GM23248 (cell line): ENCODE measurements around the gene PTTG1IP2. TPM values are rescaled to one million over a fixed set of nuclear protein-coding genes. Genes with fewer than 3 reads are reported as not detected.
"Not testable (repeated sequence)": the region's sequence is repeated elsewhere in the genome, so short reads cannot be mapped to it uniquely, and the experiment has no call there.

ENCODE experiments used
- DNase-seq: peaks from one replicate; pipeline ENCODE4 v3.0.0-alpha.2; 2015
- H2AFZ ChIP-seq: fragments of 200-600 bp; sonication (generic); 2 replicates; pipeline ENCODE4 v1.6.1; 2016; ENCODE audit warnings: antibody characterized with exemption
- H3F3A ChIP-seq: fragments of 200-600 bp; sonication (generic); 2 replicates; pipeline ENCODE4 v1.6.1; 2016; ENCODE audit warnings: mild to moderate bottlenecking, antibody characterized with exemption, mixed run types; ENCODE audit not compliant: insufficient read depth
- H3K27ac ChIP-seq: fragments of 200-600 bp; sonication (generic); 2 replicates; pipeline ENCODE4 v1.5.1; 2016; ENCODE audit warnings: mild to moderate bottlenecking
- H3K27me3 ChIP-seq: fragments of 200-600 bp; sonication (generic); replicated peaks from 2 replicates; pipeline ENCODE4 v1.6.1; 2016; ENCODE audit warnings: mild to moderate bottlenecking; ENCODE audit not compliant: insufficient read depth
- H3K36me3 ChIP-seq: fragments of 200-600 bp; sonication (generic); 2 replicates; pipeline ENCODE4 v1.6.1; 2016; ENCODE audit warnings: low read depth, mild to moderate bottlenecking
- H3K4me1 ChIP-seq: fragments of 200-600 bp; sonication (generic); 2 replicates; pipeline ENCODE4 v1.6.1; 2016; ENCODE audit warnings: mild to moderate bottlenecking; ENCODE audit not compliant: insufficient read depth
- H3K4me2 ChIP-seq: fragments of 200-600 bp; sonication (generic); one replicate; pipeline ENCODE4 v1.6.1; 2016; ENCODE audit warnings: mild to moderate bottlenecking; ENCODE audit not compliant: unreplicated experiment
- H3K4me3 ChIP-seq: fragments of 200-600 bp; sonication (generic); 2 replicates; pipeline ENCODE4 v1.5.1; 2016; ENCODE audit warnings: mild to moderate bottlenecking
- H3K79me2 ChIP-seq: fragments of 200-600 bp; sonication (generic); 2 replicates; pipeline ENCODE4 v1.6.1; 2016; ENCODE audit warnings: mild to moderate bottlenecking; ENCODE audit not compliant: insufficient read depth
- H3K9ac ChIP-seq: fragments of 200-600 bp; sonication (generic); 2 replicates; pipeline ENCODE4 v1.6.1; 2016; ENCODE audit warnings: mild to moderate bottlenecking
- H3K9me2 ChIP-seq: fragments of 200-600 bp; sonication (generic); 2 replicates; pipeline ENCODE4 v1.6.1; 2016; ENCODE audit warnings: mixed run types, mild to moderate bottlenecking, moderate library complexity; ENCODE audit not compliant: insufficient read depth
- H3K9me3 ChIP-seq: fragments of 200-600 bp; sonication (generic); one replicate; pipeline ENCODE4 v1.6.1; 2017; ENCODE audit warnings: low read depth
- H4K20me1 ChIP-seq: fragments of 200-600 bp; sonication (generic); 2 replicates; pipeline ENCODE4 v1.6.0; 2016; ENCODE audit not compliant: insufficient read depth
- EZH2 ChIP-seq: fragments of 200-600 bp; sonication (generic); IDR thresholded peaks from 2 replicates; pipeline ENCODE4 v1.6.1; 2018; ENCODE audit warnings: antibody characterized with exemption, mild to moderate bottlenecking; ENCODE audit not compliant: insufficient read depth, poor library complexity, severe bottlenecking
- EZH2phosphoT487 ChIP-seq: fragments of 200-600 bp; sonication (generic); IDR thresholded peaks from 2 replicates; pipeline ENCODE4 v1.6.1; 2018; ENCODE audit warnings: antibody characterized with exemption, moderate library complexity, mild to moderate bottlenecking, low read depth; ENCODE audit not compliant: insufficient read depth
- WGBS, 2 experiments: methylation state at CpG; one replicate each; pipeline ENCODE4 v1.1.6; 2015 to 2017; ENCODE audit warnings: low lambda C conversion rate in 2 of 2, low coverage in 1 of 2; ENCODE audit errors: missing lambda C conversion rate in 2 of 2; 5-methylcytosine and 5-hydroxymethylcytosine counted together
- in situ Hi-C: fragments of 300-500 bp; cut with MboI; formaldehyde crosslinking; loops from 2 replicates; pipeline ENCODE4 v1.15.0; 2020
- polyA plus RNA-seq: library from polyadenylated mRNA; unstranded; fragments of >200 nt; fragmentation: Nextera tagmentation; extraction: Ambion mirVana; gene quantifications from 2 replicates; pipeline ENCODE4 v1.2.1, GENCODE V29; 2016
- total RNA-seq: library from RNA; depleted of rRNA; stranded (reverse); fragments of >200 nt; shearing (Covaris generic); gene quantifications from 2 replicates; pipeline ENCODE4 v1.2.3, GENCODE V29; 2014

Gene PTTG1IP2
- total and polyA plus RNA-seq, 2 experiments from 2014 or later: not detected

DNA sequence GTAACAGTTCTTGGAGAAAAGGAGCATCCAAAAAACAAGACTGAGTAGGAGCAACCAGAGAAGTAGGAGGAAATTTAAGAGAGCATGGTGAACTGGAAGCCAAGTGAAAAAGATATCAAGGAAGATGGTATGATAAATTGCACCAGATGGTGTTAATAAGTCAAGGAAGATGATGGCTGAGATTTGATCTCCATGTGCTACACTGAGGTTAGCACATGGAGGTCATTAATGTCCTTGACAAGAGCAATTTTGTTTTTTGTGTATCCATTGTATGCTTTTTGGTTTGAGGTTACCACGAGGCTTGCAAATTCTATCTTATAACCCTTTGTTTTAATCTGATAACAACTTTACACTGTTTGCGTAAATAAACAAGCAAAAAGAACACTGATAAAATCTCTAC is 11.3 kb upstream of the PTTG1IP2 start:
- Histone ChIP-seq H3K4me2 (no peak overlapping the region), H3K36me3 (no peaks in the 10 kb centered on the region), H3K4me1 (no peaks in the 10 kb centered on the region), H3K4me3 (no peak overlapping the region), H2AFZ (no peak overlapping the region), H3K79me2 (no peaks in the 10 kb centered on the region), H3K9me2 (no peaks in the 10 kb centered on the region), H3K9me3 (no peaks in the 10 kb centered on the region), H3F3A (no peaks in the 10 kb centered on the region), H3K9ac (no peak overlapping the region), H3K27ac (no peak overlapping the region), H4K20me1 (no peaks in the 10 kb centered on the region), H3K27me3 (no peaks in the 10 kb centered on the region)
- 76 to 77% methylated on average over 2 of the region's 2 CpGs for WGBS, 2 experiments
- DNase-seq: no peak
- TF ChIP-seq EZH2phosphoT487: no peak
- TF ChIP-seq EZH2: no peak
- in situ Hi-C loops: loop anchor here (25.0 kb wide), 1 partner anchor 554 kb away; no protein-coding TSS in a partner anchor

DNA sequence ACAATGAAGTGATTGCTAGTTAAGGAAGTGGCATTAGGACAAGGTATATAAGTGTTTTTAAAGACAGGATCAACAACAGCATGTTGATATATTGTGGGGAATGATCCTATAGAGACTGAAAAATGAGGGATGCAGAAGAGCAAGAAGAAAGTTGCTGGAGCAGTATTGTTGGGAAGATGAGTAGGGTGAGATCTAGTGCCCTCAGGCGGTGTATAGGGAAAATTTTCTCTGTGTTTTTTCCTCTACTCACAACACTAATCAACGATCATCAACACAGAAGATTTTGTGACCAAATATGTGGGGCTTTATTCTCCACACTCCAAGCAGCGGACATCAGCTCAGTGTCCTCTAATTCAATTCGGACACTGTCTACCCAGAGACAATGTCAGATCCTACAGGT is 9.6 kb upstream of the PTTG1IP2 start:
- no peaks in the 10 kb centered on the region for H3K4me1 ChIP-seq
- no peaks in the 10 kb centered on the region for H3K9me3 ChIP-seq
- H3K79me2 ChIP-seq: no peaks in the 10 kb centered on the region
- H4K20me1 ChIP-seq: no peaks in the 10 kb centered on the region
- H3K4me2 ChIP-seq: no peak overlapping the region
- H3K4me3 ChIP-seq: no peak overlapping the region
- no peaks in the 10 kb centered on the region for H3K27me3 ChIP-seq
- in situ Hi-C loops: loop anchor here (25.0 kb wide), 1 partner anchor 552 kb away; no protein-coding TSS in a partner anchor
- no peak overlapping the region for H2AFZ ChIP-seq
- WGBS, 2 experiments: 71 to 81% methylated on average over 4 of the region's 4 CpGs
- H3K36me3 ChIP-seq: no peaks in the 10 kb centered on the region
- peak; percentile 47 for DNase-seq
- H3K9me2 ChIP-seq: no peaks in the 10 kb centered on the region
- TF ChIP-seq EZH2: no peak
- no peak for TF ChIP-seq EZH2phosphoT487
- H3K27ac ChIP-seq: no peak overlapping the region
- no peaks in the 10 kb centered on the region for H3F3A ChIP-seq
- no peak overlapping the region for H3K9ac ChIP-seq

DNA sequence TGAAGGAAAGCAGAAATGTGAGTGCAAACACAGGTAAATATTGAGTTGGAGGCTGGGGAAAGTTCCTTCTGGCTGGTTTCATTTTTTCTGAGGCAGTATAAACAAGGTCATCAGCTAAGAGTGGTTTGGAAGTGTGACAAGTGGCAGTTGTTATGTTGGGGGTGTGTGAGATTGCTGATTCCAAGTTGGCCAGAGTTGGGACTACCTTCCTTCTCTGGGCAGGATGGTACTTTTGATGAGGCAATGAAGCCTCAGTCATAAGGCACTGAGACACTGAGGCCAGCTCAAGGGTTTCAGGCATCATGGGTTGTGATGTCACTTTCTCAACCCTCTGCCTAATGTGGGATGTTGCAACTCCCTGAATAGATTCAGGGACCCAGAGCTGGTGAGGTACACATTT is 8.2 kb upstream of the PTTG1IP2 start:
- peak; percentile 64 for DNase-seq
- TF ChIP-seq EZH2: no peak
- TF ChIP-seq EZH2phosphoT487: no peak
- no peak overlapping the region for H2AFZ ChIP-seq

DNA sequence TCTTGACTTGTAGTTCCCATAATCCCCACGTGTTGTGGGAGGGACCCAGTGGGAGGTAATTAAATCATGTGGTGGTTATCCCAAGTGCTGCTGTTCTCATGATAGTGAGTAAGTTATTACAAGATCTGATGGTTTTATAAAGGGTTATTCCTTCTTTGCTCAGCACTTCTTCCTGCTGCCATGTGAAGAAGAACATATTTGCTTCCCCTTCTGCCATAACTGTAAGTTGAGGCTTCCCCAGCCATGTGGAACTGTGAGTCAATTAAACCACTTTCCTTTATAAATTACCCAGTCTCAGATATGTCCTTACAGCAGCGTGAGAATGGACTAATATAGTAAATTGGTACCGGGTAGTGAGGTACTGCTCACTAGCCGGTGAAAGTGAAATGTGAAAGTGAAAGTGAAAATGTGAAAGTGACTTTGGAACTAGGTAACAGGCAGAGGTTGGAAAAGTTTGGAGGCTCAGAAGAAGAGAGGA is 6.2 kb upstream of the PTTG1IP2 start:
- 11 to 17% methylated on average over 4 of the region's 4 CpGs for WGBS, 2 experiments
- H3K9me3 ChIP-seq, H3K36me3 ChIP-seq, H3K9me2 ChIP-seq, H4K20me1 ChIP-seq, H3F3A ChIP-seq, H3K79me2 ChIP-seq, H3K27me3 ChIP-seq, H3K4me1 ChIP-seq: not testable (repeated sequence)
- peak overlapping the region; percentile 20; the same call in 1 of the 2 replicates for H3K27ac ChIP-seq
- peak overlapping the region; percentile 72 for H3K4me3 ChIP-seq
- peak; percentile 54 for DNase-seq
- peak overlapping the region; percentile 80 for H3K4me2 ChIP-seq
- in situ Hi-C loops: loop anchor here (25.0 kb wide), 1 partner anchor 549 kb away; no protein-coding TSS in a partner anchor
- H3K9ac ChIP-seq: peak overlapping the region; percentile 47
- peak overlapping the region; percentile 90 for H2AFZ ChIP-seq

More for the DNA sequence above, 8.2 kb upstream of the PTTG1IP2 start:
- Histone ChIP-seq H4K20me1 (no peaks in the 10 kb centered on the region), H3K9ac (no peak overlapping the region), H3K27me3 (no peaks in the 10 kb centered on the region), H3F3A (no peaks in the 10 kb centered on the region), H3K9me2 (no peaks in the 10 kb centered on the region), H3K4me2 (no peak overlapping the region), H3K9me3 (no peaks in the 10 kb centered on the region), H3K36me3 (no peaks in the 10 kb centered on the region), H3K4me3 (no peak overlapping the region), H3K4me1 (no peaks in the 10 kb centered on the region), H3K27ac (no peak overlapping the region), H3K79me2 (no peaks in the 10 kb centered on the region)
- in situ Hi-C loops: loop anchor here (25.0 kb wide), 1 partner anchor 551 kb away; no protein-coding TSS in a partner anchor

DNA sequence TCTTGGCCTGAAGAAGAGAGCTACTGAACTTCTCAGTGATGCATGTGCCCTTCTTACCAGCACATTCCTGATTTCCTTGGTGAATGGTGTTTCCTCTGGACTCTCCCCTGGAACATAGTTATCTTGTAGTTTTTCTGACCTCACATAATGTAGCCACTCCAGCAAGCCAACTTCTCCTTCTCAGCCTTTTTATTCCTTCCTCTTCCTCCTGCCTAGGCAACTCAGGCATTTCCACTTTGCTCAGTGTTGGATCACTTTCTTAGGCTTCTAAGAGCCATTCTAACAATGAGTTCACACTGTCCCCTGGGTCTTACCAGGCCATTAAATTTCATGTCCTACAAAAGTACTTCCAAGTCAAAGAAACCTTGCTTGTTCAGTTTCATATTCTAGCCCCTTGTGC is 3.6 kb upstream of the PTTG1IP2 start:
- Histone ChIP-seq H3K36me3 (no peaks in the 10 kb centered on the region), H3K79me2 (no peaks in the 10 kb centered on the region), H3K9ac (no peak overlapping the region), H3K9me3 (no peaks in the 10 kb centered on the region), H3K27ac (no peak overlapping the region), H4K20me1 (no peaks in the 10 kb centered on the region), H3K9me2 (no peaks in the 10 kb centered on the region), H3K4me3 (no peak overlapping the region), H3F3A (no peaks in the 10 kb centered on the region), H3K4me1 (no peaks in the 10 kb centered on the region), H3K4me2 (no peak overlapping the region), H3K27me3 (no peaks in the 10 kb centered on the region), H2AFZ (no peak overlapping the region)
- in situ Hi-C loops: loop anchor here (25.0 kb wide), 1 partner anchor 546 kb away; no protein-coding TSS in a partner anchor
- DNase-seq: no peak
- TF ChIP-seq EZH2phosphoT487: no peak
- no peak for TF ChIP-seq EZH2
